Rectal smooth muscle tissue (tissue), 1 donor: ENCODE measurements around the gene PCTP.

Experiments
- H3K27ac ChIP-seq: one replicate; pipeline ENCODE4 v1.7.0; 2013; ENCODE audit warnings: low read depth, low read length, inconsistent platforms
- H3K27me3 ChIP-seq: one replicate; pipeline ENCODE4 v1.7.0; 2013; ENCODE audit warnings: low read length; ENCODE audit not compliant: control insufficient read depth, insufficient read depth
- H3K36me3 ChIP-seq: one replicate; pipeline ENCODE4 v1.7.0; 2013; ENCODE audit warnings: low read length; ENCODE audit not compliant: control insufficient read depth, insufficient read depth
- H3K4me1 ChIP-seq: one replicate; pipeline ENCODE4 v1.7.0; 2013; ENCODE audit warnings: low read length; ENCODE audit not compliant: control insufficient read depth, insufficient read depth
- H3K4me3 ChIP-seq: one replicate; pipeline ENCODE4 v1.7.0; 2013; ENCODE audit warnings: low read length
- H3K9ac ChIP-seq: one replicate; pipeline ENCODE4 v1.7.0; 2013; ENCODE audit warnings: low read length

The PCTP gene

DNA sequence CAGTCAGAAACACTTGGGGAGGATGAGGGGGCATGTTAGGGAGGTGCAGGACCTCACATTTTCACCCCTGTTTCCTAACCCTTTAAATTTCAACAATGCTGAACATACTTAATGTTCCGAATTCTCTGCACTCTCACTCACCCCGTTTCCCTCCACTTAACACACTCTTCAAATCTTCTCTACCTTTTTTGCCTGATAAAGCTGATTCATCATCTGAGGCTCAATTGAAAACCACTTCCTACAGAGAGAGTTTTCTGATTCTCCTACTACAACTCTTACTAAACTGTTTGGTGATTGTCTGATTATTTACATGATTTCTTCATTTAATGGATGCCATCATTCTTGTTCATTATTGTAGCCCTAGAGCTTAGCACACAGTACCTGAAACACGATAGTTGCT lies 42.4 kb downstream of the PCTP start:
- Histone ChIP-seq H3K27ac (no peak overlapping the region), H3K4me1 (no peaks in the 10 kb centered on the region), H3K36me3 (no peaks in the 10 kb centered on the region)

GRCh38 chr17:55794725-55795482 lies 44.1 kb downstream of the PCTP start:
- Histone ChIP-seq H3K27ac (no peak overlapping the region), H3K27me3 (no peaks in the 10 kb centered on the region), H3K9ac (no peak overlapping the region), H3K36me3 (no peaks in the 10 kb centered on the region), H3K4me1 (no peaks in the 10 kb centered on the region), H3K4me3 (no peak overlapping the region)

More for the DNA sequence above, 42.4 kb downstream of the PCTP start:
- H3K4me3 ChIP-seq = no peak overlapping the region
- H3K9ac ChIP-seq = no peak overlapping the region
- no peaks in the 10 kb centered on the region for H3K27me3 ChIP-seq

DNA sequence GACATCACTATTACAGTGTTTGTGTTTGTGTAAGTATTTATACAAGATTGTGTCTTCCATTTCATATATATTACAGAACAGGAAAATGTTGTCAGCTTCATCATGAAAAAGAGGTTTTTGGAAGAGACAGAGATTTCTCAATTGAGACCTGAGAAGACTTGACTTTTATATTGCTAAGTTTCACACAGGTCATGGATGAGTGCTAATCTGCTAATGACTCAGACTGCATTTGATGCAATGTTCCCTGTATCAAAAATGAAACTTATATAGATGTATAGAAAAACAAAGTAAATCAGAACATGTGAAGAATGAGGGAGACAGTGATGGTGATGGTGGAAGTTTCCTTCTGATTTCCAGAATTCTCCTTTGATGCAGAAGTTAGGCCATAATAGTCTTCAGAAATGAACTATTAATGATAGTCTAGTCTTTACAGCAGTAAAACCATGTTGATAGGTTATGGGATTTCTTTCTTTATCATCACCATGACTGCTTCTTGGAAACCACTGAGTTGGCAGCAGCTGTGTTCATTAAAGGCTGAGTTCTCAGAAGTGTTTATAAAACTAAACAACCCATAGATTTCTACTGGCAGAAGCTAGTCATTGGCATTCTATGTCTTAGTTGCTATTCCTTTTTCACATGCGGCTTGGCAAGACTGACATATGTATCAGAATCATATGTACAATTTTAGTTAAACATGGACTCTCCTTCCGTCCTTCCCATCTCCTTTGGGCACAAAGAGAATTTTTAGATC lies 56.1 kb downstream of the PCTP start:
- Histone ChIP-seq H3K4me3 (no peak overlapping the region), H3K27ac (no peak overlapping the region), H3K27me3 (no peaks in the 10 kb centered on the region), H3K4me1 (no peaks in the 10 kb centered on the region), H3K9ac (no peak overlapping the region), H3K36me3 (no peaks in the 10 kb centered on the region)

DNA sequence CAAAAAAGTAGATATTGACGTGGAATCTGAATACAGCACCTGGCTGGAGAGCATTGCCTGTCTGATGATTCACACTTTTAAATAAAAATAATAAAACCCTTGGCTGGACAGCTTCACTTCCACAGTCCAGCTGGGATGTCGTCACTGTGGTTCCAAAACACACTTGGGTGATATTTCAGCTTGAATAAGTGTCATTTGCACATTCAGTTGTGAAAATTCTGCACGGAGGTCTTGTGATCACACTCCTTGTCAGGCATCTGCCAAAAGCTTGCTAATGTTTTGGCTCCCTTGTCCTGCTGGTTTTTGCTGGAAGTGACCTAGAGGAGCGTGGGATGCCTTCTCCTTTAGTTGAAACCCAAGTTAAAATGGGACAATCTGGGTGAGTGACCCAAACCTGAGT lies 60.7 kb downstream of the PCTP start:
- Histone ChIP-seq H3K9ac (no peak overlapping the region), H3K27me3 (no peaks in the 10 kb centered on the region), H3K27ac (no peak overlapping the region), H3K4me1 (no peaks in the 10 kb centered on the region), H3K36me3 (no peaks in the 10 kb centered on the region), H3K4me3 (no peak overlapping the region)

GRCh38 chr17:55812323-55812722 lies 61.5 kb downstream of the PCTP start:
- no peaks in the 10 kb centered on the region for H3K36me3 ChIP-seq
- H3K4me1 ChIP-seq = no peaks in the 10 kb centered on the region
- no peak overlapping the region for H3K9ac ChIP-seq
- H3K27me3 ChIP-seq = no peaks in the 10 kb centered on the region
- H3K4me3 ChIP-seq = no peak overlapping the region
- H3K27ac ChIP-seq = no peak overlapping the region

DNA sequence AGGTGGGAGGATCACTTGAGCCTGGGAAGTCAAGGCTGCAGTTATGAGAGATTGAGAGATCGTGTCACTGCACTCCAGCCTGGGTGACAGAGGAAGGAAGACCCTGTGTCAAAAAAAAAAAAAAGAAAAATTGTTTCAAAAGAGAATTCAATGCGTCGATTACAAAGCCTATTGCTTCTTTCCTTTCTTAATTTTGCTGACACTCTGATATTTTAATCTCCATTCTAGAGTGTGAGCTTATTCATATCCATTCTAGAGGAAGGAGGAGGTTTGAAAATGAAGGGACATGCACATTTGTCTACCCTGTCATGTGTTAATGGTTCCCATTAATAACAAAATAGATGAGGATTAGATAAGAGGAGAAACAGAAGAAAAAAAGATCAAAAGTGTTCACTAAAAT lies 63.1 kb downstream of the PCTP start:
- H3K27ac ChIP-seq = no peak overlapping the region
- H3K27me3 ChIP-seq = no peaks in the 10 kb centered on the region
- no peaks in the 10 kb centered on the region for H3K4me1 ChIP-seq

DNA sequence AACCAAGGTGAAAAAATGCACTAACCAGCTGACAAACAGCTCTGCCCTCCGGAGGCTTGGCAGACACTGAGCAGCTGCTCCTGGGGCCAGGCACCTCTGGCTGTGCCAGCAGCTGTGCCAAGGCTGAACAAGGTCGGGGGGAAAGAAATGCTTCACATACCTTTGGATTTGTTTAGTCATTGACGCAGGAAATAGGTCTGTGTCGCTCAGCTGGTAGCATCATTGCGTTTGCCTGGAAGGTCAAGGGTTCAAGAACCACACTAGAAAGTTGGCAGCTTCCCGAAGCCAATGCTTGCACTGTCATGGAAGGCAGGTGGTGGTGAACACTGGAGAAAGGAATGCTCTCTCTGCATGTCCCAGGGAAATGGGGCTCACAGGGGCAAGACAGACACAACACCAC lies 63.5 kb downstream of the PCTP start:
- H3K4me3 ChIP-seq = no peak overlapping the region
- H3K27me3 ChIP-seq = no peaks in the 10 kb centered on the region
- no peak overlapping the region for H3K9ac ChIP-seq
- no peaks in the 10 kb centered on the region for H3K4me1 ChIP-seq
- H3K36me3 ChIP-seq = no peaks in the 10 kb centered on the region
- no peak overlapping the region for H3K27ac ChIP-seq

More for the DNA sequence above, 63.1 kb downstream of the PCTP start:
- no peak overlapping the region for H3K4me3 ChIP-seq
- H3K9ac ChIP-seq = no peak overlapping the region
- no peaks in the 10 kb centered on the region for H3K36me3 ChIP-seq

- no peaks in the 10 kb centered on the region for H3K36me3 ChIP-seq
Observed at GRCh38 chr17:55816532-55817396, 65.9 kb downstream of the PCTP start.

DNA sequence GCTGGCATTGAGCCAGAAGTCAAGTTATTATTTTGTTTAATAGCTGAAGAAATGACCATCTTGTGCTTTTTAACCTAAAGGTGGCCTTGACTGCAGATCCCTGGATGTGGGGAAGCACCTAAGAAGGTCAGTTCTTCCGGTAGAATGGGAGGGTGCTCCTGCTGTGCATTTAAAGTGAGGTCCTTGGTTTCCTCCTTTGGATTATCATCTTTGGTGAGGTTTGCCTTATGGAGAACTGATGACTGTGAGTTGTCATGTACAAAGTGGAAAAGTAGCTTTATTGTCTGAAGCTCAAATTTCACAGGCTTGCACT lies 66.5 kb downstream of the PCTP start:
- no peaks in the 10 kb centered on the region for H3K36me3 ChIP-seq

More at GRCh38 chr17:55816532-55817396, 65.9 kb downstream of the PCTP start:
- Histone ChIP-seq H3K27ac (no peak overlapping the region), H3K4me3 (no peak overlapping the region), H3K9ac (no peak overlapping the region), H3K4me1 (no peaks in the 10 kb centered on the region), H3K27me3 (no peaks in the 10 kb centered on the region)

GRCh38 chr17:55818026-55818425 lies 67.2 kb downstream of the PCTP start:
- Histone ChIP-seq H3K36me3 (no peaks in the 10 kb centered on the region), H3K27ac (no peak overlapping the region), H3K4me1 (no peaks in the 10 kb centered on the region), H3K27me3 (no peaks in the 10 kb centered on the region), H3K9ac (no peak overlapping the region), H3K4me3 (no peak overlapping the region)

More for the DNA sequence above, 66.5 kb downstream of the PCTP start:
- Histone ChIP-seq H3K9ac (no peak overlapping the region), H3K27me3 (no peaks in the 10 kb centered on the region), H3K4me3 (no peak overlapping the region), H3K27ac (no peak overlapping the region), H3K4me1 (no peaks in the 10 kb centered on the region)

DNA sequence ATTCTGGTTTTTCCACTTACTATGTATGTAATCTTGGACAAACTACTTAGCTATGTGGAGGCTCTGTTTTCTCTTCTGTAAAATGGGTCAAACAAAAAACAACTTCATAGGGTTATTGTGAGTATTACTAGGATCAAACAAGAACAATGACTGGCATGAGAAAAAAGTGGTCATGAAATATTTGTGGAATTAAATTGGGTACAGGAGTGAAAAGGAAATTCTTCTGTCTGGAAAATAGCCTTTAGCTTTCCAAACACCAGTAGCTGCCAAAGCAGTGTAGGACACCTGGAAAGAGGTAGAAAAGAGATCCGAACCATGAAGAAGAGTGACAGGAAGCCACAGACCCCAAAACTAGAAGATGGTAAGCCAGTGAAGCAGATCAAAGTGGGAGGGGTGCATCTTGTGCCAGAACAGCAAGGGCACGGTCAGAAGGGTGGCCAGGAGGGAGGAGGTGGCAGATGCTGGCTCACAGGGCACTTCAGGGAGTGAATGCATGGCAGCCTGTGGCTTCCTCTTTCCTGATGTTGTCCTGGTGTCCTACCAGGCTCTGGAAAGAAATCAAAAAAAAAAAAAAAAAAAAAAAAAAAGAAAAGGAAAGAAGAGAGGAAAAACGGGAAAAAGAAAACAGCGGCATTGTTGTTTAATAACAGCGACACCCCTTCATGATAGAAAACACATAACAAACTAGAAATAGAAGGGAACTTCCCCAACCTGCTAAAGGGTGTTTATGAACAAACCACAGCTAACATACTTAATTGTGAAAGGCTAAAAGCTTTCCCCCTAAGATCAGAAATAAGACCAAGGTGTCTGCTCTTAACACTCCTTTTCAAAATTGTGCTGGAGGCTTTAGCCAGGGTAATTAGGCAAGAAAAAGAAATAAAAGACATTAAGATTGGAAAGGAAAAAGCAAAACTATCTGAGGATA lies 67.9 kb downstream of the PCTP start:
- Histone ChIP-seq H3K4me3 (no peak overlapping the region), H3K27me3 (no peaks in the 10 kb centered on the region), H3K27ac (no peak overlapping the region), H3K4me1 (no peaks in the 10 kb centered on the region), H3K9ac (no peak overlapping the region), H3K36me3 (no peaks in the 10 kb centered on the region)
